Transverse colon (tissue), 3 donors: ENCODE results near the gene LARGE1.

Experiments
- CTCF ChIP-seq, 5 experiments: fragments of 200-600 bp in 3 of 5; fragments of 450-650 bp in 2 of 5; sonication (generic) in 3 of 5; IDR thresholded peaks; 1 replicate in 2 of 5; 2 replicates in 3 of 5; pipeline ENCODE4 v1.5.1; 2016 to 2017; ENCODE audit warnings: antibody characterized with exemption in 5 of 5, inconsistent platforms in 3 of 5, mild to moderate bottlenecking in 2 of 5, moderate library complexity in 1 of 5
- POLR2A ChIP-seq: fragments of 450-650 bp; IDR thresholded peaks from one replicate; pipeline ENCODE4 v1.6.1; 2016; ENCODE audit warnings: antibody characterized with exemption, mild to moderate bottlenecking, moderate library complexity

- no peak for TF ChIP-seq CTCF (IDR thresholded peaks at IDR 0.05)
- no peak for TF ChIP-seq POLR2A
Measured at GRCh38 chr22:33715237-33715985, 204.9 kb downstream of the LARGE1 start.
